ENCODE results near the gene ABHD2.
"Not testable (repeated sequence)": the region's sequence is repeated elsewhere in the genome, so short reads cannot be mapped to it uniquely, and the experiment has no call there.

ABHD2 gene

DNA sequence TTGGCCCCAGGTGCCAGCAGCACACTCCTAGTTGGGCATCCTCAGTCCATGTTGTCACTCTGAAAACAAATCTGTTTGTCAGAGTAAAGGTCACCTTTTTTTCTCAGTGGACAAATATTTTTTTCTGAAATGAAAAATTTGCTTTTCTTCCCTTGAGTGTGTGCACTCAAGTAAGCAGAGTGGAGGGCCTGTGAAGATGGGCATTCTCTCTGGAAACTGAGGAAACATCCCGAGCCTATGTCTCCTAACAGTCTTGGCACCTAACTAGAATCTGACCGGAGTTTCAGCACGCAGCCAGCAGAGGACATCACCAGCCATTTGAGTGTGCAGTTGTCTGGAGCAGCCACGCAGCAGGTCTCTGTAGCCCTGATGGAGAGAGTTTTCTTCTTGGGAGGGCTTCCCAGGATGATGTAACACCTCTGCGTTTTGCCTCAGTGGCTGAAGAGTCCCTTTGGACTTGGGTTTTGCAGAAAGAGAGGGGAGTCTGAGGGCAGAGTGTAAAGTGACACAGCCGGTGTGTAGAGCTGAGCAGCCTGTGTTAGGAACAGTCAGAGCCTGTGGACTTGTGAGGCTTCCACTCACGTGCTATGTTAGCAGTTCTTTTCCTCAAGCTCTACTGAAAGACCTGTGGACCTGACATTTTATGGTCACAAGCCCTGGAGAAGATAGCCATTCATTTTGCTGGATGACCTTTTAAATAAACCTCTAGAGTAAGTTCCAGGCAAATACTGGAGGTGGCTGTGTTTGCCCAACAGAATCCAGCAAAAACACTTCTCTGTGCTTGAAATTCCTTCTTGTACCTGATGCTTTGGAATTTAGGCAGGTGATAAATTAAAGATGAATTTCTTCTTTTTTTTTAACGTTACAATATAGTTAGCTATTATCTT, 51.6 kb downstream of the ABHD2 start:
- peak; percentile 42 for DNase-seq (ENCODE audit: low spot score)

DNA sequence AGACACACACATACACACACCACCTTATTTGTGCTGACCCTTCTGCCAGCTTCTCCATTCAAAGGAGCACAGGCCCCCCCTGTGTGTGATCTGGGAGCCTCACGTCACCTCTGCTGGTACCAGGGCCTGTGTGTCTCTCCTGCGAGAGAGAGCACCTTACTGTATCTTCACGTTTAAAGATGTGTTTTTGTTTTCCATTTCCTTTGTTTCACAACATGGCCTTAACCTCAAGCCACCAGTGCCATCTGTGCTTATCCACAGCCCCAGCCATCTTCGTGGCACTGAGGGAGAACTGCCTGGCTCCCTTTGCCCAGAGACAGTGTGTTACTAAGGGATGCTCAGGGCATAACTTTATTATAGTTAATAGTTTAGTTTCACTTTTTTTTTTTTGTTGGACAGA, 52.3 kb downstream of the ABHD2 start:
- DNase-seq (ENCODE audit: low spot score): no peak

DNA sequence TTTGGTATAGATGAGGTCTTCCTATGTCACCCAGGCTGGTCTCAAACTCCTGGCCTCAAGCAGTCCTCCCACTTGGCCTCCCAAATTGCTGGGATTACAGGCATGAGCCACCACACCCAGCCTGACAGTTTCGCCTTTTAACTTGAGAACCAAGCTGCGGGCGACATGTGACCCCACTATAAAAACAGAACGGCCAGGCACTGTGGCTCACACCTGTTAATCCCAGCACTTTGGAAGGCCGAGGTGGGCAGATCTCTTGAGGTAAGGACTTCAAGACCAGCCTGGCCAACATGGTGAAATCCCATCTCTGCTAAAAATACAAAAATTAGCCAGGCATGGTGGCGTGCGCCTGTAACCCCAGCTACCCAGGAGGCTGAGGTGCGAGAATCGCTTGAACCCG, 52.9 kb downstream of the ABHD2 start:
- not testable (repeated sequence) for DNase-seq (ENCODE audit: low spot score)

DNA sequence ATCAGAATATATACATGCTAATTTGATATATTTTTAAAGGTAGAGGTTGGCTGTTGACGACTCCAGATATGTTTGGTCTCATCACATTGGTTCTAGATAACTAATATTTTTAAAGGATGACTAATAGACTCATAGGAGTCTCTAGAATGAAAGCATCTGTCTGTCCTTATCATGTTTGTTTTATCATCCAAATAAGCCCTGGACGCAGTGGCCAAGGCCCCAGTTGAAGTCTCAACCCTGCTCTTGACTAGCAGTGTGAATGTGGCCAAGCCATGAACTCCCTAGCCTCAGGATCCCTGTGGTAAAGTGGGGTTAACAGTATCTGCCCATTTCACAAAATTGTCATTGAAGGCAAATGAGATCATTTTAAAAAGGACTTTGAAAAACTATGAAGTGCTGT, 53.6 kb downstream of the ABHD2 start:
- no peak for DNase-seq (ENCODE audit: low spot score)

DNA sequence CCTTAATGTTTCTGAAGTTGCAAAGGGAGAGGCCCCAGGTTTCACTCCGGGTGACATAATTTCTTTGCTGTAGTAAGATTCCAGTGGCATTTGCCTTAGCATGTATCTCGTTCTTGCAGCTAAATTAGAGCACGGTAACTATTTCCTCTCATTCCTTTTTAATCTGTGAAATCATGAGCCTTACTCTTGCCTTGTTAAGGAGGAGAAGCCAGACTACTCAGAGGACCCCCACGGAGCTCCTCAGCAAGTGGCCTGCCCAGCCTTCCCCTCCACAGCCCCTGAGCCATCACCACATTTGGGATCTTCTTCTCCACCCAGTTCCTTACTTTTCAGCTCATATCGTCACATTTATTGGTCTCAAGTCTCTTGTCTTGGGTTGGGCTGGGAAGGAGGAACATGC, 54.2 kb downstream of the ABHD2 start:
- no peak for DNase-seq (ENCODE audit: low spot score)

DNA sequence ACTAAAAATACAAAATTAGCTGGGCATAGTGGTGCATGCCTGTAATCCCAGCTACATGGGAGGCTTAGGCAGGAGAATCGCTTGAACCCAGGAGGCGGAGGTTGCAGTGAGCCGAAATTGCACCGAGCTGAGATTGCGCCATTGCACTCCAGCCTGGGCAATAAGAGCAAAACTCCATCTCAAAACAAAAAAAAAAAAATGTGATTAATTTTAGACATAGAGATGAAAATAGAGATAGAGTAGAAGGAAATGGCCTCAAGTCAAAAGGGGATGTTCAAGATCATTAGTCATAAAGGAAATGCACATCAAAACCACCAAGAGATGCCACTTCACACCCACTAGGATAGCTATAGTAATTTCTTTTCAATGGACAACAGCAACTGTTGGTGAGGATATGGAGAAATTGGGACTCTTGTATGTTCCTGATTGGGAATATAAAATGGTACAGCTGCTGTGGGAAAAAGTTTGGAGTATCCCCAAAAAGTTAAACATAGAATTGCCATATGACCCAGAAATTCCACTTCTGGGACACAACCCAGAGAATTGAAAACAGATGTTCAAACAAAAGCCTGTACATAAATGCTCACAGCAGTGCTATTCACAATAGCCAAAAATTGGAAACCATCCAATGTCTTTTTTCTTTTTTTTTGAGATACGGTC, 55.4 kb downstream of the ABHD2 start:
- no peak for DNase-seq (ENCODE audit: low spot score)

DNA sequence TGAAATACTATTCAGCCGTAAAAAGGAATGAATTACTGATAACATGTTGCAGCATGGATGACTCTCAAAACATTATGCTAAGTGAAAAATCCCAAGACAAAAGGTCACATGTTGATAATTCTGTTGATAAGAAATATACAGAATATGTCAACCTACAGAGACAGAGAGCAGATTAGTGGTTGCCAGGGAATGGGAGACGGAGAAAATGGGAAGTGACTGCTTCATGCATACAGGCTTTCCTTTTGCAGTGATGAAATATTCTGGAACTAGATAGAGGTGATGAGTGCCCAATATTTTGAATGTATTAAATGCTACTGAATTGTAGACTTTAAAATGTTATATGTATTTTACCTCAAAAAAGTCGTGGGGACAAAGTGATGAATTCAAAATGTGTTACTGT, 56.2 kb downstream of the ABHD2 start:
- DNase-seq (ENCODE audit: low spot score): no peak

DNA sequence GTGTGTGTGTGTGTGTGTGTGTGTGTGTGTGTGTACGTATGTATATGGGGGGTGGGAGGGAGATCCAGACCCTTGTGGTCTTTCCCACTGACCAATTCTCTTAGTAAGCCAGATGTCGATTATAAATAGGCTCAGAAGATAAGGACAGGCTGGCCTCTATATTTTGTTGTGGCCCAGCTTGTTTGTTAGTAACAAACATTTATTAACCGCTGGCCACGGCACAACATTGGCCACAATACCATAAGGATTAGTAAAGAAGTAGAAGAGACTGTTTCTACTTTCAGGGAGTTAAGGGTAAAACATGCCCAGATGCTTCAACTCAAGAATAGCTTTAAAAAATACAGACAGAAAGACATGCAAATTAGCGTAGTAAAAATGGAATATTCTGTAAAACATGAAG, 58.1 kb downstream of the ABHD2 start:
- no peak for DNase-seq (ENCODE audit: low spot score)

DNA sequence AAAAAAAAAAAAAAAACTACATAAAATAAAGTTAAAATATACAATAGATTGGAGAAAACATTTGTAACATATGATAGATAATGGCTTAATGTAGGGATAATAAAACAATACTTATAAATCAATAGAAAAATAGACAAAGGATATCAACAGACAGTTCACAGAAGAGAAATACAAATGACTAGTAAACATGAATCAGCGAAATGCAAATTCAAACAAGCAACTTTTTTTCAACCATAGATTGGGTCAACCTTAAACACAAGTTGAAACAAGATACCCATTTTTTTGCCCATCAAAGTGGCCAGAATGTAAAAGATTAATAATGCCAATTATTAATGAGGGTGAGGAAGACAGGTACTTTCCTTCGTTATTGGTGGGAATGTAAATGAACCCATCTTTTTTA, 59.9 kb downstream of the ABHD2 start:
- no peak for DNase-seq (ENCODE audit: low spot score)

DNA sequence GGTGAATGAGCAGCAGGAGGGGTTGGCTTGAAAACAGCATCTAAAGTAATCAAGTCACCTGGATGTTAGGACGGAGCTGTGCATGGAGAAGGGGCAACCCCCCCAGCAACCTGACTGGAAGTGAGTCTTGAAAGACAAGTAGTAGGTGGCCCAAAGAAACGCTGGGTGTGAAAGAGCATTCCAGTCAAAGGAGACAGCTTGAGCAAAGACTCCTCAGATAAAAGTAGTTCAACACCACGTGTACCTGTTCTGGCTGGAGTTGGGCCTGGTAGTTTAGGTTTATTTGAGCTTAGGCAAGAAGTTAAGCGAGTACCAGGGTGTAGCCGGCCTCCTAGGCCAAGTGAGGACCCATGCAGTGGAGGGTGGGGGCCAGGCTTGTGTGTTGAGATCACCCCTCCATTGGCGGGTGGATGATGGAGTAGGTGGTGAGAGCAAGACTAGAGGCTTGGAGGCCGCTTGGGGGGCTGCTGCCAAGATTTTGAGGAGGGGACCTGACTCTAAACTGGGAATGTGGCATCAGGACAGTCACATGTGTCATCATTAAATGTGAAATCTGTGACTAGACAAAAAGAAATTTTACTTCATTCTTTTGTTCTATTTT, 61.3 kb downstream of the ABHD2 start:
- DNase-seq (ENCODE audit: low spot score): no peak

DNA sequence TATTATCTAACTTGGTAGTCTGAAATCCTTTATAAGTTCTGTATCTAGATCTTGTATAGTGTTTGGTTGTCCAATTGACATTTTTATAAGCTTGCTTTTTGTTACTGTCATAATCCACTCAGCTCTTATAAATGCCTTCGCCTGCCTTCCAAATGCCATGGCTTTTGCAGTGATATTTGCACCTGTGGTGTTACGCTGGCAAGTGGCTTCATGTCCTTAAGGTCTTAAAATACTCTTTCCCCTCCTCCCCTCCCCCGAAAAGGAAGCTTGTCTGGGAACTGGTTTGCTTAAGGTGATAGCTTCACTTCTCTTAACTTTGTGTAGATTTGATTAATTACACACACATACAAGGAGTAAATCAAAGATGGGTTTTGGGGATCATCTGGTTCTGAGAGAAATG, 62.0 kb downstream of the ABHD2 start:
- no peak for DNase-seq (ENCODE audit: low spot score)

DNA sequence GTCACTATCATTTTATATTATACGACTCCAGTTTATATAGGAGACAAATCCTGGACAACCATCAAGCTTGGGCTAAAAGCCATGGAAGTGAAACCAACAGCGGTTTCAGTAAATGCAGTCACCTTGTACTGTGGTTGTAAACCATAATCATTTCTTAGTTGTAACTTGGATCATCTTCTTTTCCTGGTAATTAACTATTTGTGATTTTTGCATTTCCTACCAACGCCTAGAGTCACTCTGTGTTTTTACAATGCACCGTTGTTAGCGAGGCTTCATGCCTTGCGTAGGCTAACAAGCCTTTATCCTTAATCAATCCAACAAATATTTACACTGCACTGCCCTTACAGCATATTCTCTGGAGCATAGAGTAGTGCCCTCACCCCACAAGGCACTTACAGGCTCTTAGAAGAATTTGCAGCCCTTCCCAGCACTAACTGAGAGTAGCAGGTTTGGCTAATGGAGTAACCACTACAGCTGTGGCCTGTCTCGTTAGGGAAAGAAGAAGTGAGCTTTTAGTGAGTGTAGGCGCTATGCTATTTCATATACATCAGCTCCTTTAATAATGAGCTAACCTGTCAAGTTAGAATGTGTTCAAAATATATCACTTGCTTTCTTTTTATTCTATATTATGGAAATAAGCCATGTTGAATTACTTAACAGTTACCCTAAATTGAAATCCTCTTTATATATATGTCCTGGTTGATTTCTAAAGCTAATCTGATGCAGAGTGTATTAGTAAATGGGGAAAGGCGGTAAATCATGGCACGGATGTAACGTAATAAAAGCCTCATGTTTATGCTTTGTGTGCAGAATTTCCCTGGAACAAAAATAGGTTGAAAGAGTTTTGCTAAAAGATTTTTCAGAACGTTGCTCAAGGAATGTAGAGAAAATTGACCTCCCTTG, 62.8 kb downstream of the ABHD2 start:
- DNase-seq (ENCODE audit: low spot score): peak; percentile 39

DNA sequence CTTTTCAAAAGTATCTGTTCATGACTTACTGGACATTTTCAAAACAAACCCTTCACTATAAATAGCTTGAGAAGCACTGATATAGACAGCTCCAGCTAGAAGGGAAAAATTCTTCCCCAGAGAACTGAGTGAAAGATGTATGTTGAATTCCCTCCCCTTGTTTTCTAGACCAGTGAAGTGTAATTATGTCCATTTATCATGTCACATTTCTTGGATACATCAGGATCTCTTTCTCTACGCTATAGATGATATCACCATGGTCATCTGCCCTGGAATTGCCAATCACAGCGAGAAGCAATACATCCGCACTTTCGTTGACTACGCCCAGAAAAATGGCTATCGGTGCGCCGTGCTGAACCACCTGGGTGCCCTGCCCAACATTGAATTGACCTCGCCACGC, 66.9 kb downstream of the ABHD2 start:
- DNase-seq (ENCODE audit: low spot score): no peak

DNA sequence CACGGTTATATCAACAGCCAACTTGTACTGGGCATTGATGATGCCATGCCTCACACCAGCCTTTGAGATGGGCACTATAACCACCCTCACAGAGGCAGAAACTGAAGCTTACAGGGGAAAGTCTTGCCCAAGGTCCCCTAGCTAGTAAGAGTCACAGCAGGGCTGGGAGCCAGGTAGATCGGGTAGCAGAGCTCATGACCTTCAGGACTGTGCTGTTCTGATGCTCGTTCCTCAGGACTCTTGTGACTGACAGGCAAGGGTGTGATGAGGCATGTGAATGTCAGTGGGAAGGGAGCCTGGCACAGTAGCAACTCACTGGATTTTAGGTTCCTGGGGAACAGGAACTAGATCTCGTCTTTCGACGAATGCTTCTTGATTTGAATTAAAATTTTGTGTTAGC, 67.4 kb downstream of the ABHD2 start:
- DNase-seq (ENCODE audit: low spot score): no peak

DNA sequence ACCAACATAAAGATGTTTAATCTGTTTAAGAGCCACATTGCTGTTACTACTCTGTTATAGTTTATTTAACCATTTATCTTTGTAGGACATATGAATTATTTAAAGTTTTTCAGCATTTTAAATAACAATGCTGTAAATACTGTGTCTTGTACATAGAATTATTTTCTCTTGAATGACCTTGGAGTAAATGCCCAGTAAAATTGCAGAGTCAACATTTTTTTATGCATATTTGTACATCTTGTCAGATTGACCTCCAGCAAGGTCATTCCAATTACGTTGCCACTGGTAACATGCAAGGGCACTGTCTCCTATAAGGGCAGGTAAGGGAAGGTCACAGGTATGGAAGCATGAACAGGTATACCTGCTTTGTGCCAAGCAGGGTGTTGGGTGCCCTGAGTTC, 68.8 kb downstream of the ABHD2 start:
- DNase-seq (ENCODE audit: low spot score): no peak

DNA sequence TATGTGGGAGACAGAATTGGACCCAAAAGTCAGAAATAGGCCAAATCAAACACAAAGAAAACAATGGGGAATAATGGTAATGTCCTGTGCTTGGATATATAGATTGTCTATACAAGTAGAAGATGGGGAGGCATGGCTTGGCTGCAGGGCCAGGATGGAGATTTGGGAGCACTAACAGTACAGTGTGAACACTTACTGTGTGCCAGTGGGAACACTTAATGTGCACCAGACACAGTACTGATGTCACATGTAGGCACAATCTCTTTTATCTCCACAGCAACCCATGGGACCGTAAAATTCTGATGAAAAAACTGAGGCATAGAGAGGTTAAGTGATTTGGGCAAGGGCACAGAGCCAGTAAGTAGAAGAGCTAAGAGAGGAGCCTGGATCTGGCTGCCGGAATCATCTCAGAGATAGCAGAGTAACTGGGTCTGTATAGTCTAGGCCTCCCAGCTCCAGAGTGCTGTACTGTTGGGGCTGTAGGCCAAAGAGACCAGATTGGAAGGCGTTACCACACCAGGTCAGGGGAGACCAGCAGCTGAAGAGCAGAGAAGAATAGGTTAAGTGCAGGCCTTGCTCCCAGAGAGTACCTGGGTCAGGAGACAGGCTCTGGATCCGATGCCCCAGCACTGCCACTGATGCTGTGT, 69.8 kb downstream of the ABHD2 start:
- DNase-seq (ENCODE audit: low spot score): no peak

DNA sequence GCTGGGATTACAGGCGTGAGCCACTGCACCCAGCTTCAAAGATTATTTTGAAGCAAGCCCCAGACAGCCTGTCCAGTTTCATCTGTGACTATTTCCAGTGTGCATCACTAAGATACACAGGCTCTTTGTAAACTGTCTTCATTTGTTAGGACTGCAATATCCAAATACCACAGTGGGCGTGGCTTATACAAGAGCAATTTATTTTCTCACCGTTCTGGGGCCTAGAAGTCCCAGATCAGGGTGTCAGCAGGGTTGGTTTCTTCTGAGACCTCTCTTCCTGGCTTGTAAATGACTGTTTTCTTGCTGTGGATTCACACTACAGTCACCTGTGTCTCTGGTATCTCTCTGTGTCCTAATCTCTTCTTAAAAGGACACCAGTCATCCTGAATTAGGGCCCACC, 73.4 kb downstream of the ABHD2 start:
- no peak for DNase-seq (ENCODE audit: low spot score)

DNA sequence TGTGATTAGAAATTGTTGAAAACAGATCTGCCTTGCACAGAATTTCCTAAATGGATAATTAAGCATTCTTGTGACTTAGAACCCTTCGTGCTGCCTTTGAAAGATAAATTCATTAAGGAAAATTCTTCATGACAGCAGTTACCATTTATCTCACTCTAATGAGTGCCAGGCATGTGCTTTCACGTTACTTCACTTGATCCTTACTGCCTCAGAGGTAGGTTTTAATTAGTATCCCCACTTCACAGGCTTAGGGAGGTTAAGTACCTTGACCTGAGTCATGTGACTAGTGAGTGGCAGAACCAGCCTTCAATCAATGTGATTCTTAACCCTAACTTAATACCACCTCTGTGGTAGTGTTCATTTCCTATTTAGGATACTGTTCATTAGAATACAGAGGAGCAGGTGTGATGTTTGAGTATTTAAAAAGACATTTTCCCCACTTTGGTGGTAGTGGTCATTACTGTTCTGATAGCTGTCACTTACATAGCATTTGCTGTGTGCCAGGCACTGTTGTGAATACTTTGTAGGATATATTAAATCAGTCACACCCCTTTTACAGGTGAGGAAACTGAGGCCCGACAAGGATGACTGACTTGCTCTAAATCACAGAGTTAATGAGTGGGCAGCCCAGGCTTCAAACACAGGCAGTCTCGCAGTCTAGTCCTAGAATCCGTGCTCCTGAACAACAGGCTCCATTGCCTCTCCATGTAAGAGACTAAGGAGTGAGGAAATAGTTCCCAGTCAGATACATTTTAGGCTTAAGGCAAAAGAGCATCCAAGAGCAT, 75.2 kb downstream of the ABHD2 start:
- no peak for DNase-seq (ENCODE audit: low spot score)

DNA sequence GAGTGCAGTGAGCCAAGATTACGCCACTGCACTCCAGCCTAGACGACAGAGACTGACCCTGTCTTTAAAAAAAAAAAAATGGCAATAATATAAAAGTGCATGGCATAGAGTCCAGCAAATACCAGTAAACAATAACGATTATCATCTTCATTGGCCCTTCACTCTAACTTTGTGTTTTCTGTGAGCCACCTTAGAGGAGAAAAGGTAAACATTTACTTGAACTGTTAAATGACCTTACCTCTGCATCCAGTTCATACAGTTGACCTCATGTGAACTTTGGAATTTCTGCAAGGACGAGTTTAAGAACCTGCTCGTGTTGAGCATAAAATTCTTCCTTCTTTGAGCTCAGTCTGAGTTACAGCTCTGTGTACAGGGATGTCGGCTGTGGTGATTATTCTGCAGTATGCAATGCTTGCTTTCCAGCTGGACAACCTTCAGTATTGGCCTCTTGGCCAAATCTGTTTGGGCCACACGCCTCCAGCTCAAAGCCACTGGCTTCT, 76.5 kb downstream of the ABHD2 start:
- peak; percentile 33 for DNase-seq (ENCODE audit: low spot score)

DNA sequence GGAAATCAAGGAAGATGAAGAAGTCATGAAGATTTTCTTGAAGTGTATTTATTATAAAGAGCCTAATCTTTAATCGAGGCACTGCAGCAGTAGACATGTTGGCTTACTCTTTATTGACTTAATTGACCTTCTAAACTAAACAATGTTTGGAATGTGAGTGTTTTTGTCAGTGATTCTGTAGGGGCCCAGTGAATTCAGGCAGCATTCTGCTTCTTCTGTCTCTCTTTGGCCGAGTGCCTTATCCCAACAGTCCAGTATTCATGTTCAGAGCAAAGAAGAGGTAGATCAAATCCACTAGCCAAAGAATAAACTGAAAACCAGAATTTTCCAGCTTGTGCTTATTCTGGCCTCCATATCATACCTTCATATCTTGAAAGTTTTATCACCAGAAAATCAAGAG, 77.4 kb downstream of the ABHD2 start:
- no peak for DNase-seq (ENCODE audit: low spot score)

All from HuH-7 (cell line).